SH-SY5Y (cell line): Measurements from ENCODE around the gene CPLX1.

Experiments used
- GATA2 ChIP-seq: IDR thresholded peaks from 2 replicates; pipeline ENCODE4 v1.6.1; 2011; ENCODE audit warnings: mild to moderate bottlenecking, low read depth, low read length
- GATA3 ChIP-seq: IDR thresholded peaks from 2 replicates; pipeline ENCODE4 v1.6.1; 2011; ENCODE audit warnings: low read depth, mild to moderate bottlenecking, low read length, moderate library complexity

DNA sequence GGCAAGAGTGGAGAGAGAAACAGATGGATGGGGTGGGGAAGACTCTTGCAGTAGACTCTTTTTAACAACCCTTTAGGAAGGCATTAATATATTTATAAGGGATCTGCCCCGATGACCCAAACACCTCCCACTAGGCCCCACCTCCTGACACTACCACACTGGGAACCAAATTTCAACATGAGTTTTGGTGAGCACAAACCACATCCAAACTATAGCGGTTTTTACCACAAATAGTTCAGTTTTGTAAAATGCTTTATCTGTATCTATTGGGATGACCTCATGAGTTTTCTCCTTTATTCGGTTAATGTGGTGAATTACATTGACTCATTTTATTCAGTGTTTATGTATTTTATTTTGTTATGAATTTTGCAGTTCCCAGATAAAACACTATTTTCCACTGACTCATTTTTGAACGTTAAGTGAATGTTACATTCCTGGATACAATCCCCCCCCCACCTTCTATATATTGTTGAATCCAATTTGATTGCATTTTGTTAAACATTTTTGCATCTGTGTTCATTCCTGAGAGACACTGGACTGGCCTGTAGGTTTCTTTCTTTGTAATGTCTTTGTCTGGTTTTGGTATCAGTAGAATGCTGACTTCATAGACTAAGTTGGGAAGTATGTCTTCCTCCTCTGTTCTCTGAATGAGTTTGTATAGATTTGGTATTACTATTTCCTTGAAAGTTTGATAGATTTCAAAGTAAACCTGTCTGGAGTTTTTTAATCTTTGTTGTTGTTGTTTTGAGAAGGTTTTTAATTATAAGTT is 13.9 kb upstream of the CPLX1 start:
- no peak for TF ChIP-seq GATA3
- TF ChIP-seq GATA2: no peak
